H1 (cell line): ENCODE data around the gene TFCP2L1. TPM values are rescaled to one million over a fixed set of nuclear protein-coding genes. Genes with fewer than 3 reads are reported as not detected.

Experiments
- CTCF ChIA-PET: fragments of 300-600 bp; sonication (Branson Sonifier 250); formaldehyde crosslinking; loops from one replicate; lab custom pipeline; 2021; ENCODE audit not compliant: partially characterized antibody; lab: Charles Lee
- POLR2A ChIA-PET: fragments of 300-600 bp; sonication (Branson Sonifier 250); formaldehyde crosslinking; loops from one replicate; lab custom pipeline; 2021; ENCODE audit warnings: inconsistent platforms; ENCODE audit not compliant: partially characterized antibody; lab: Charles Lee
- DNase-seq, 2 experiments: peaks; one replicate each; pipeline versions ENCODE4 v3.0.0 to v3.0.0-alpha.2; 2010 to 2022; ENCODE audit warnings: low spot score in 2 of 2, low read depth in 1 of 2, mixed read lengths in 1 of 2
- FAIRE-seq: peaks from 2 replicates; lab custom pipeline; 2011; peaks lifted over from hg19 to GRCh38; lab: Jason Lieb, UNC
- H2AFZ ChIP-seq: 2 replicates; pipeline ENCODE4 v1.8.1; 2012; ENCODE audit warnings: low read length, inconsistent platforms
- H2AK5ac ChIP-seq: 2 replicates; pipeline ENCODE4 v1.6.1; 2013; ENCODE audit warnings: low read depth, low read length
- H2BK120ac ChIP-seq: replicated peaks from 2 replicates; pipeline ENCODE3; 2013; ENCODE audit warnings: low read depth, low read length, inconsistent platforms
- H2BK12ac ChIP-seq: 2 replicates; pipeline ENCODE4 v1.6.1; 2013; ENCODE audit warnings: low read depth, low read length
- H2BK15ac ChIP-seq: 2 replicates; pipeline ENCODE4 v1.6.1; 2013; ENCODE audit warnings: low read length
- H2BK20ac ChIP-seq: 2 replicates; pipeline ENCODE4 v1.6.1; 2013; ENCODE audit warnings: low read length
- H2BK5ac ChIP-seq: 2 replicates; pipeline ENCODE4 v1.6.1; 2013; ENCODE audit warnings: low read depth, low read length
- H3K14ac ChIP-seq: 2 replicates; pipeline ENCODE4 v1.6.1; 2013; ENCODE audit warnings: inconsistent platforms; ENCODE audit not compliant: insufficient read length
- H3K18ac ChIP-seq: 2 replicates; pipeline ENCODE4 v1.6.1; 2013; ENCODE audit warnings: low read length; ENCODE audit errors: extremely low read depth
- H3K23ac ChIP-seq: 2 replicates; pipeline ENCODE4 v1.6.1; 2013; ENCODE audit warnings: inconsistent platforms; ENCODE audit not compliant: insufficient read length
- H3K23me2 ChIP-seq: 2 replicates; pipeline ENCODE4 v1.6.1; 2013; ENCODE audit warnings: low read depth, low read length
- H3K27ac ChIP-seq: 2 replicates; pipeline ENCODE4 v1.6.1; 2011; ENCODE audit warnings: low read depth, low read length, inconsistent platforms
- H3K27me3 ChIP-seq, 4 experiments: replicated peaks in 1 of 4; 1 replicate in 1 of 4; 2 replicates in 3 of 4; pipeline versions ENCODE4 v1.6.1 to v1.8.1; 2011 to 2013; ENCODE audit warnings: low read length in 3 of 4, mild to moderate bottlenecking in 3 of 4, inconsistent platforms in 2 of 4, mixed read lengths in 2 of 4, moderate library complexity in 1 of 4; ENCODE audit not compliant: control insufficient read depth in 3 of 4, insufficient read depth in 3 of 4; ENCODE audit errors: extremely low read depth in 1 of 4
- H3K36me3 ChIP-seq, 4 experiments: 2 replicates each; pipeline versions ENCODE4 v1.6.1 to v1.8.1; 2011 to 2013; ENCODE audit warnings: mild to moderate bottlenecking in 4 of 4, low read length in 3 of 4, moderate library complexity in 2 of 4, control low read depth in 1 of 4, inconsistent platforms in 1 of 4; ENCODE audit not compliant: insufficient read depth in 4 of 4, control insufficient read depth in 2 of 4
- H3K4ac ChIP-seq: replicated peaks from 2 replicates; pipeline ENCODE3; 2013; ENCODE audit warnings: low read length, low read depth, mixed read lengths, inconsistent platforms; ENCODE audit not compliant: insufficient read length
- H3K4me1 ChIP-seq, 4 experiments: replicated peaks in 1 of 4; 1 replicate in 1 of 4; 2 replicates in 3 of 4; pipeline versions ENCODE4 v1.6.1 to v1.8.1; 2011 to 2013; ENCODE audit warnings: low read length in 3 of 4, inconsistent platforms in 2 of 4, mixed read lengths in 1 of 4; ENCODE audit not compliant: insufficient read depth in 4 of 4, control insufficient read depth in 3 of 4
- H3K4me2 ChIP-seq, 2 experiments: 2 replicates each; pipeline versions ENCODE4 v1.6.1 to v1.8.1; 2011 to 2013; ENCODE audit warnings: low read depth in 2 of 2, low read length in 2 of 2, control low read depth in 1 of 2, inconsistent platforms in 1 of 2, mild to moderate bottlenecking in 1 of 2; ENCODE audit not compliant: insufficient read depth in 1 of 2
- H3K4me3 ChIP-seq, 4 experiments: fragments of 200-600, 300-600 bp in 1 of 4; sonication (generic), shearing (Covaris generic), sonication (Bioruptor Twin) in 1 of 4; 2 replicates each; pipeline versions ENCODE4 v1.5.1 to v1.8.1; 2011 to 2016; ENCODE audit warnings: low read length in 4 of 4, low read depth in 3 of 4, control low read depth in 2 of 4, inconsistent platforms in 2 of 4, mild to moderate bottlenecking in 2 of 4, mixed read lengths in 1 of 4, moderate library complexity in 1 of 4; ENCODE audit not compliant: insufficient read depth in 2 of 4; ENCODE audit errors: extremely low read depth in 1 of 4
- H3K56ac ChIP-seq: replicated peaks from 2 replicates; pipeline ENCODE3; 2013; ENCODE audit warnings: low read depth, mild to moderate bottlenecking, mixed read lengths, low read length, inconsistent platforms; ENCODE audit not compliant: insufficient read length
- H3K79me1 ChIP-seq: 2 replicates; pipeline ENCODE4 v1.6.1; 2013; ENCODE audit warnings: low read depth, low read length, control low read depth
- H3K79me2 ChIP-seq, 2 experiments: 2 replicates each; pipeline versions ENCODE4 v1.6.1 to v1.8.1; 2012 to 2013; ENCODE audit warnings: low read length in 2 of 2, mild to moderate bottlenecking in 2 of 2, inconsistent platforms in 1 of 2; ENCODE audit not compliant: insufficient read depth in 2 of 2, control insufficient read depth in 1 of 2
- H3K9ac ChIP-seq, 4 experiments: replicated peaks in 1 of 4; 1 replicate in 1 of 4; 2 replicates in 3 of 4; pipeline versions ENCODE4 v1.6.1 to v1.8.1; 2011 to 2013; ENCODE audit warnings: low read depth in 3 of 4, low read length in 3 of 4, control low read depth in 2 of 4, mild to moderate bottlenecking in 2 of 4, moderate library complexity in 2 of 4, inconsistent platforms in 1 of 4; ENCODE audit errors: extremely low read depth in 1 of 4
- H3K9me3 ChIP-seq, 2 experiments: 2 replicates each; pipeline versions ENCODE4 v1.6.1 to v1.8.1; 2012 to 2013; ENCODE audit warnings: mild to moderate bottlenecking in 2 of 2, moderate library complexity in 2 of 2, control low read depth in 1 of 2, inconsistent platforms in 1 of 2, low read depth in 1 of 2, low read length in 1 of 2, mixed read lengths in 1 of 2; ENCODE audit not compliant: insufficient read depth in 2 of 2
- H4K20me1 ChIP-seq, 2 experiments: replicated peaks in 1 of 2; 2 replicates each; pipeline versions ENCODE3 to v1.8.1; 2011 to 2013; ENCODE audit warnings: inconsistent platforms in 2 of 2, low read length in 2 of 2, mild to moderate bottlenecking in 1 of 2; ENCODE audit not compliant: insufficient read depth in 2 of 2, control insufficient read depth in 1 of 2
- H4K5ac ChIP-seq: 2 replicates; pipeline ENCODE4 v1.6.1; 2013; ENCODE audit warnings: low read length, low read depth, mixed read lengths, inconsistent platforms; ENCODE audit not compliant: insufficient read length
- H4K8ac ChIP-seq: 2 replicates; pipeline ENCODE4 v1.8.0; 2013; ENCODE audit warnings: mild to moderate bottlenecking, moderate library complexity, low read length, inconsistent platforms; ENCODE audit not compliant: insufficient read depth; ENCODE audit errors: extremely low read depth
- H4K91ac ChIP-seq: replicated peaks from 2 replicates; pipeline ENCODE3; 2013; ENCODE audit warnings: low read length, mixed read lengths, inconsistent platforms; ENCODE audit not compliant: insufficient read length
- CEBPB ChIP-seq: IDR thresholded peaks from 2 replicates; pipeline ENCODE4 v1.6.1; 2012; ENCODE audit warnings: low read depth, low read length
- JUN ChIP-seq: IDR thresholded peaks from 2 replicates; pipeline ENCODE4 v1.6.1; 2011; ENCODE audit warnings: low read depth, mild to moderate bottlenecking, improper control_type of control experiment, low read length
- WGBS, 2 experiments: shearing (Covaris generic) in 1 of 2; methylation state at CpG; one replicate each; pipeline versions ENCODE4 v1.1.6 to v1.1.7; 2013 to 2015; ENCODE audit warnings: low lambda C conversion rate in 2 of 2, mixed read lengths in 2 of 2, inconsistent platforms in 1 of 2, low coverage in 1 of 2, missing lambda C conversion rate in 1 of 2; ENCODE audit not compliant: insufficient replicate concordance in 2 of 2, insufficient coverage in 1 of 2, insufficient read length in 1 of 2; ENCODE audit errors: extremely low coverage in 1 of 2, missing lambda C conversion rate in 1 of 2; 5-methylcytosine and 5-hydroxymethylcytosine counted together
- polyA plus RNA-seq, 7 experiments: library from polyadenylated mRNA; depleted of rRNA in 3 of 7; stranded (reverse) in 5 of 7; unstranded in 2 of 7; fragments of >200 nt in 5 of 7; fragments of 200-250 nt in 2 of 7; gene quantifications; 1 replicate in 5 of 7; 2 replicates in 1 of 7; 4 replicates in 1 of 7; pipeline versions ENCODE4 v1.2.1 to v1.2.3, GENCODE V29; 2011 to 2013; ENCODE audit warnings: missing spikeins in 2 of 7, mixed read lengths in 2 of 7
- total RNA-seq: library from RNA; stranded (reverse); fragmentation: NEBNext Ultra II Directional; extraction: Animal tissue kit (Norgen Biotek cat#: 25700); gene quantifications from 2 replicates; pipeline ENCODE4 v1.2.1, GENCODE V29; 2021

Gene TFCP2L1
- total and polyA plus RNA-seq, 2 of the 8 experiments (the other 6 are each of a cell fraction or from before 2014, with no cell fraction given) = 1.5 to 3.8 TPM

GRCh38 chr2:121196849-121197155 lies 88.2 kb downstream of the TFCP2L1 start:
- H3K56ac ChIP-seq = no peak overlapping the region
- H3K14ac ChIP-seq = no peak overlapping the region
- H3K79me2 ChIP-seq = no peaks in the 10 kb centered on the region
- no peak overlapping the region for H3K4me3 ChIP-seq
- CTCF ChIA-PET = interaction anchor here (0.6 to 1.6 kb wide), 4 partner anchors 10 to 122 kb away, joined by 3 to 5 read pairs (median 3); no protein-coding TSS in a partner anchor
- H3K27ac ChIP-seq = no peak overlapping the region
- no peak overlapping the region for H3K23ac ChIP-seq
- no peaks in the 10 kb centered on the region for H4K20me1 ChIP-seq
- FAIRE-seq (no peak), DNase-seq (no peak)
- H3K4ac ChIP-seq = peak overlapping the region; percentile 44
- TF ChIP-seq JUN = no peak
- no peak for TF ChIP-seq CEBPB
- WGBS, 2 experiments = 88% methylated on average over 8 of the region's 8 CpGs; no CpG with 5 or more reads in 1 of the 2 experiments
- no peak overlapping the region for H3K9ac ChIP-seq
- no peak overlapping the region for H2BK15ac ChIP-seq
- H2BK5ac ChIP-seq = no peak overlapping the region
- POLR2A ChIA-PET = no interaction called here
- H2BK20ac ChIP-seq = peak overlapping the region; percentile 61; the same call in 1 of the 2 replicates
- peak overlapping the region; percentile 90 for H4K8ac ChIP-seq
- H4K5ac ChIP-seq = no peak overlapping the region
- no peaks in the 10 kb centered on the region; a peak in 2 of 7 replicates for H3K27me3 ChIP-seq
- 0 out of 2 replicates have a peak overlapping the region, but pooled peaks have one; percentile 12 for H2BK12ac ChIP-seq
- H3K4me2 ChIP-seq = no peak overlapping the region
- H3K9me3 ChIP-seq = no peaks in the 10 kb centered on the region
- H3K79me1 ChIP-seq = no peaks in the 10 kb centered on the region
- H2AFZ ChIP-seq = peak overlapping the region; percentile 71; the same call in 1 of the 2 replicates
- H3K4me1 ChIP-seq = peaks cover 0 to 9% (median 6%) of the 10 kb centered on the region in 4 experiments; a peak in 2 of 7 replicates
- H3K23me2 ChIP-seq = no peaks in the 10 kb centered on the region
- H3K36me3 ChIP-seq = no peaks in the 10 kb centered on the region
- H2AK5ac ChIP-seq = no peak overlapping the region
- H3K18ac ChIP-seq = no peak overlapping the region
- no peak overlapping the region for H2BK120ac ChIP-seq
- H4K91ac ChIP-seq = no peak overlapping the region
